ENCODE data around the gene UBQLN1.
"Not testable (repeated sequence)": the region's sequence is repeated elsewhere in the genome, so short reads cannot be mapped to it uniquely, and the experiment has no call there.

DNA sequence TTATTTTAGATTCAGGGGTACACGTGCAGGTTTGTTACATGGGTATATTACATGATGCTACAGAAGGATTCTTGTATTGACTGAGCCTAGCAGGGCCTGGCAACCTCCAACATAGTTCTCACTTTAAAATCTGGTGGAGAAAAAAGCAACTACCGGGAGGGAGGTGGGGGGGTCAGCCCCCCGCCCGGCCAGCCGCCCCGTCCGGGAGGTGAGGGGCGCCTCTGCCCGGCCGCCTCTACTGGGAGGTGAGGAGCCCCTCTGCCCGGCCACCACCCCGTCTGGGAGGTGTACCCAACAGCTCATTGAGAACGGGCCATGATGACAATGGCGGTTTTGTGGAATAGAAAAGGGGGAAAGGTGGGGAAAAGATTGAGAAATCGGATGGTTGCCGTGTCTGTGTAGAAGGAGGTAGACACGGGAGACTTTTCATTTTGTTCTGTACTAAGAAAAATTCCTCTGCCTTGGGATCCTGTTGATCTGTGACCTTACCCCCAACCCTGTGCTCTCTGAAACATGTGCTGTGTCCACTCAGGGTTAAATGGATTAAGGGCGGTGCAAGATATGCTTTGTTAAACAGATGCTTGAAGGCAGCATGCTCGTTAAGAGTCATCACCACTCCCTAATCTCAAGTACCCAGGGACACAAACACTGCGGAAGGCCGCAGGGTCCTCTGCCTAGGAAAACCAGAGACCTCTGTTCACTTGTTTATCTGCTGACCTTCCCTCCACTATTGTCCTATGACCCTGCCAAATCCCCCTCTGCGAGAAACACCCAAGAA is 21.0 kb upstream of the UBQLN1 start:
- TF ChIP-seq, protein P1, sequence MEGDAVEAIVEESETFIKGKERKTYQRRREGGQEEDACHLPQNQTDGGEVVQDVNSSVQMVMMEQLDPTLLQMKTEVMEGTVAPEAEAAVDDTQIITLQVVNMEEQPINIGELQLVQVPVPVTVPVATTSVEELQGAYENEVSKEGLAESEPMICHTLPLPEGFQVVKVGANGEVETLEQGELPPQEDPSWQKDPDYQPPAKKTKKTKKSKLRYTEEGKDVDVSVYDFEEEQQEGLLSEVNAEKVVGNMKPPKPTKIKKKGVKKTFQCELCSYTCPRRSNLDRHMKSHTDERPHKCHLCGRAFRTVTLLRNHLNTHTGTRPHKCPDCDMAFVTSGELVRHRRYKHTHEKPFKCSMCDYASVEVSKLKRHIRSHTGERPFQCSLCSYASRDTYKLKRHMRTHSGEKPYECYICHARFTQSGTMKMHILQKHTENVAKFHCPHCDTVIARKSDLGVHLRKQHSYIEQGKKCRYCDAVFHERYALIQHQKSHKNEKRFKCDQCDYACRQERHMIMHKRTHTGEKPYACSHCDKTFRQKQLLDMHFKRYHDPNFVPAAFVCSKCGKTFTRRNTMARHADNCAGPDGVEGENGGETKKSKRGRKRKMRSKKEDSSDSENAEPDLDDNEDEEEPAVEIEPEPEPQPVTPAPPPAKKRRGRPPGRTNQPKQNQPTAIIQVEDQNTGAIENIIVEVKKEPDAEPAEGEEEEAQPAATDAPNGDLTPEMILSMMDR (conservative IDR thresholded peaks at IDR 0.05): not testable (repeated sequence)
- not testable (repeated sequence) for TF ChIP-seq ZFX (IDR thresholded peaks at IDR 0.05)
